ENCODE results near the gene SUSD3.
"Not testable (repeated sequence)": the region's sequence is repeated elsewhere in the genome, so short reads cannot be mapped to it uniquely, and the experiment has no call there.

The SUSD3 gene

DNA sequence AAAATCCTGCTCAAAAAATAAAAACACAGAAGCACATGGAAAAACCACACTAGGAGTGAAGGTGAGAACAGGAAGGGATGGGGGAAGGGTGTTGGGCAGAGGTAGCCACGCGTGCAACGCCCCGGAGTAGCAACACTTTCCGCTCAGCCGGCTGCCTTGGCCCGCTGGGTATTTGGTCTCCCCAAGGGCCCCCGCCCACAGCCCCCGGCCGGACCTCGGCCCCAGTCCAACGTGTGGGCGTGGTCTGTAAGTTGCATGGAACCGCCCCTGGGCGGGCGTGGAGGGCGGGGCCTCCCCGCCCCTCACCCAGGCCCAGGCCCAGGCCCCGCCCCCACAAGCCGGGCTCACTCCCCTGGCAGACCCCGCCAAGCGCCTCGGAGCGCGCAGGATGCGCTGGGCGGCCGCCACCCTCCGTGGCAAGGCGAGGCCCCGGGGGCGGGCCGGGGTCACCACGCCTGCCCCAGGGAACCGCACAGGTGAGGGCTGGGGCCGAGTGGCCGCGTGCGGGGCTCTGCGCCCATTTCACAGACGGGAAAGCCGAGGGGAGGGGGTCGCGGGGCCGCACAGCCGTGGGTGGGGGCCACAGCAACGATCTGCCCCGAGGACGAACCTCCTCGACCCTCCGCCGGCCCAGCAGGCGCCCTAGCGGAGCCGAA, at the start of gene SUSD3:
Gene SUSD3 (plus strand): TSS at position 347 of the 656 bp plus-strand sequence. CDS start 42 bp downstream, at position 389.
- DNase-seq, result peak; percentile 73

DNA sequence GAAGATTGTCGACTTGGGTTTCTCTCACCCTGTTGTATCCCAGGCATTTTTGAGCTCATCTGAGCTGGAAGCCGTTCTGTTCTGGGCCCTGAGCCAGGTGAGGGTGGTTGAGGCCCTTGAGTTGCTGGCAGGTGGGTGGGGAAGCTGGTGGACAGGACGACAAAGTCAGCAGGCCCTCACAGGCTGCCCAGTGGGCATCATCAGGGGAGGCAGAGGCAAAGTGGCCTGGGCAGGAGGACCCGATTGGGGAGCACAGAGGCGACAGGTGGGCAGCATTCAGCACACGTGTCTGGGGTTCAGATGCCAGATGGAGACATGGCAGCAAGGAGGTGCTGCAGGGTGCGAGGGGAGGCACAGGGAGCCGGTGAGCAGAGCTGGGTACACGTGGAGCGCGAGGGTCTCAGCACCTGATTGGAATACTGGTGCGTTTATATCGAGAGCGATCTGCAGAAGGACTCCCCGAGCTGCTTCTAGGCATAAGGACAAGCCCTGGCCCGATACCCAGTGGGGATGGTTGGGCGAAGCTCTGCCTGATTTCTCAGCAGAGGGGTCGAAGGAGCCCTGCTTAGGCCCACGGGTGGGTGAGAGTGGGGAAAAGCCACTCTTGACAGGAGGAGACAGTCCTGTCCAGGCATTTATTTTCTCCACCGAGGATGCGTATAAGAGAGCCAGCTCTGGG, 49.0 kb upstream of the SUSD3 start:
- DNase-seq, result no peak

DNA sequence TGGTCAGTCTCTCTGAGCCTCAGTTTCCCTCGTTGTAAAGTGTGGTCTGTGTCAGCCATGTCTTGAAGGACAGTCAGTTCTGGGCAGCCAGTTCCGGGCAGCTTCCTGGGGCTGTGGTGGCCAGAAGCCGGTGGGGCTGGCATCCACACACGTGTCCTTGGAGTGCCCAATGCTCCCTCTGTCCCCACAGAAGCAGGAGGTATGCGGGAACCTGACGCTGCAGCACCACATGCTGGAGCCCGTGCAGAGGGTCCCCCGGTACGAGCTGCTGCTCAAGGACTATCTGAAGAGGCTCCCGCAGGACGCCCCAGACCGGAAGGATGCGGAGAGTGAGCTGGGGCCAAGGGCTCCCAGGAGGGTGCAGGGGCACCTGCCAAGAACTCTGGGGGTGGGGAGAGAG, 48.4 kb upstream of the SUSD3 start:
- DNase-seq, result no peak

DNA sequence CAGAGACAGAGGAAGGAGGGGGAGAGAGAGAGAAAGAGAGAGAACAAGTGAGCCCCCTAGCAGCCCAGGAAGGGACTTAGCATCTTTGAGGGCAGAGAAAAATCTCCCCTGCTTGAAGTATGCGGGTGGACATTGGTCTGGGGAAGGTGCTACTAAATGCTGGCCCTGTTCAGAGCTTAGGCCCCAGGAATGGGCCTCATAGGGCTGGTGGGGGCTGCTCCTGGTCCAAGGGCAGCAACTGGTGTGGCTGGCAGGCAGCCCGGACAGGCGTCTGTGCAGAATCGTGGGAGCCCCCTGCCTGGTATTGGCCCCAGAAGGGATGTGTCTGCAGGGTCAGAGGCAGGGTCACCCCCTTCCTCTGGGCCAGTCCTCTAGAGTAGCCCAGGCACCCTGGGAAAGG, 47.8 kb upstream of the SUSD3 start:
- no peak for DNase-seq

DNA sequence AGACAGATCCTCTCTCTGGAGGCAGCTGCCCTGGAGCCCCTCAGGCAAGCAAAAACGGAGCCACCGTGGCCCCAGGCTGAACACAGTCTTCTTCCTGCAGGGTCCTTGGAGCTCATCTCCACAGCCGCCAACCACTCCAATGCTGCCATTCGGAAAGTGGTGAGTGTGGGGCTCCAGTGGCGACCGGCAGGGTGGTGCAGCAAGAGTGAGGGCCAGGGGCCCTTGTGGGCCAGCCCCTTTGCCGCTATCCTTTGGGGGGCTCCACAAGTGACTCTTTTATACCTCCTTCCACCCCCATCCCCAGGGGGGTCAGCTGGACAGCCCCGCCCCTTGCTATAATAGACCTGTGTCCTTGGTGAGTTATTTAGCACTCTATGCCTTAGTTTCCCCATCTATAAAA, 47.4 kb upstream of the SUSD3 start:
- no peak for DNase-seq

DNA sequence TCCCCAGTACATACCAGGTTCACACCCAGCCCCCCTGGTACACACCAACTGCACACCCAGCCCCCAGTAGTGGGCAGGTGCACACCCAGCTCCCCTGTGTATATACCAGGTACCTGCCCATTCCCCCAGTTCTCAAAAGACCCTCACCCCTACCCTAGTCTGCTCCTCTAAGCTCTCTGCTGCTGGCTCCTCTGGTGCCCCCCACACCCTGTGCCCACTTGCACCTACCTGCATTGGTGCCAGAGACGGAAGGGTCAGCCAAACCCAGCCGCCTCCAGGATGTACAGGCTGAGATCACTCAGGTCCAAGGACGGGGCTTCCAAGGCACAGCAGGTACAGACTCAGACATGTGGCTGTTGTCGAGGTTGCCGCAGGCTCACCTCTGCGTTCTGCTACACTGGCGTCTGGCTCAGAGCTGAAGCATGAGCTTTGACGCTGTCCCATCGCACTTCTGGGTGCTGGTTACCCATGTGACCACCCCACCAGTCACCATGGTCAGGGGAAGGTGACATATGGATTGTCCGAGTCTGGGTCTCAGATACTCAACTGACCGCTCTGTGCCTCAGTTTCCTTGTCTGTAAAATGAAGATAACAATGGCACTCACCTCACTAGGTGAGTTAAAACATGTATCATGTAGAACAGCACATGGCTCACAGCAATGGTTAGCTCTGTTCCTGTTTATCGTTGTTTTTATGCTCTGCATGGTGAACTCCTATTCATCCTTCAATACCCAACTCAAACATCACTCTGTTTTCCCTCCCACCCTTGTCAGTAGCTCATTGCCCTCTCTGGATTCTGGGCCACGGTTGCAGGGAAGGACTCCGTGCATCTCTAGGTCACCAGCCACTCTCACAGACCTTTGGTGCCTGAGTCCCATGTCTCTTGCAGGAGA, 45.3 kb upstream of the SUSD3 start:
- DNase-seq, result no peak

DNA sequence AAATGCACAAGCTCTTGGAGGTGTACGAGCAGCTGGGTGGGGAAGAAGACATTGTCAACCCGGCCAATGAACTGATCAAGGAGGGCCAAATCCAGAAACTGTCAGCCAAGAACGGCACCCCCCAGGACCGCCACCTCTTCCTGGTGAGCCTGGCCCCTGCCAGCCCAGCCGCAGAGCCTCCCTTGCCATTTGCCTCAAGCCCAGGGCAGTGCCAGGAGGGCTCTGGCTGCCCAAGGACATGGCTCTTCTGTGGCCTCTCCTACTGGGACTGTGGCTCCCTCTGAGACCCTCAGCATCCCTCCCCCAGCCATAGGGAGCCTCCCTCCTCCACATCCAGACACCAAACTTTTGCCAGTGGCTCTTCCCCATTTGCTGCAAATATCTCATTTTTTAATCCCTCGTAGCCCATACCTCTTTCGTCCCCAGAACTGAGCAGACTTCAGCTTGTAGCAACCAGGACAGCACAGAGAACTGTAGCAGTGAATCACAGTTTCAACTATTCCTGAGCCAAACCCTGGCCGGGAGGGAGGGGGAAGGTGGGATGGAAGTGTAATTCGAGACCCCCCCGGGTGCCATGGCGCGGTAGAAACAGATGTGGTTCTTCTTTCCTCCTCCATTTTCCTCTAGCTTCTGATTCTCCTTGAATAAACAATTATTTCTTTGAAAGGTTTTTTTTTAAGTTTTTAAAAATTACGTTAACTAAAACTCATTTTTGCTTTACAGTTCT, 44.5 kb upstream of the SUSD3 start:
- no peak for DNase-seq

DNA sequence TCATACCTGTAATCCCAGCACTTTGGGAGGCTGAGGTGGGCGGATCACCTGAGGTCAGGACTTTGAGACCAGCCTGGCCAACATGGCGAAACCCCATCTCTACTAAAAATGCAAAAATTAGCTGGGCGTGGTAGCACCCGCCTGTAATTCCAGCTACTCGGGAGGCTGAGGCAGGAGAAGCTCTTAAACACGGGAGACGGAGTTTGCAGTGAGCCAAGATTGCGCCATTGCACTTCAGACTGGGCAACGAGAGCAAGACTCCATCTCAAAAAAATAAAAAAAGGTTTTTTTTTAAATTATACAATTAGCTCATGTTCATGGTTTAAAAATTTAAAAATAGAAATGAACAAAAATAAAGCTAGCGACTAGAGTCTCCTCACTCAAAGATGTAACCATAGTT, 43.3 kb upstream of the SUSD3 start:
- not testable (repeated sequence) for DNase-seq

DNA sequence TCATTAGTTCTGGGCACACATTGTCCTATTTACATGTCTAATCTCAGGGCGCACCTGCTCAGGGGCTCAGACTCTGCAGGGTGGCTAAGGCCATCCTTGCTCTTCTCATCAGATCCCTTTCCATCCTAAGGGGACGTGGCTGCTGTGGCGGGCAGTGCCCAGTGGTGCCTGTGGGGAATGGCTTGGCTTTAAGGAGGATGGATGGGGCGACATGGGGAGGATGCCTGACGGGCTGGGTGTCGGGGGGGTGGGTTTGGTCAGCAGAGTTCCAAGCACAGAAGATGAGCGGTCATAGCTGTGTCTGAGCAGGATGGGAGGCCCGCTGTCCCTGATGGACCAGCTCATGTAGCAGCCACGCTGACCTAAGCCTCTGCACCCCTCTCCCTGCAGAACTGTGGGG, 40.9 kb upstream of the SUSD3 start:
- DNase-seq, result no peak

DNA sequence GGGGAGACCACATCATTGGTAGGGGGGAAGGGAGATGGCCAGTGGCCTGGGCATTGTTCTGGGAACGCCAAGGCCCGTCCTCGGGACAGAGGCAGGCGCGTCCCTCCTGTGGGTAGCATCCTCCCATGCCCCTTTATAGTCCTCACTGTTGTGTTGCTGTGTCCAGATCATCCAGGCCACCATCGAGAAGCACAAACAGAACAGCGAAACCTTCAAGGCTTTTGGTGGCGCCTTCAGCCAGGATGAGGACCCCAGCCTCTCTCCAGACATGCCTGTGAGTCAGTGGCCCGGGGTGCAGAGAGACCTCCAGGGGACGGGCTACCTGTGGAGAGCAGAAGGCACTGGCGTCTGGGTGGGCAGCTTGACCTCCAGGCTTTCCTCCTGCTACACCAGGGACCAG, 38.4 kb upstream of the SUSD3 start:
- no peak for DNase-seq

DNA sequence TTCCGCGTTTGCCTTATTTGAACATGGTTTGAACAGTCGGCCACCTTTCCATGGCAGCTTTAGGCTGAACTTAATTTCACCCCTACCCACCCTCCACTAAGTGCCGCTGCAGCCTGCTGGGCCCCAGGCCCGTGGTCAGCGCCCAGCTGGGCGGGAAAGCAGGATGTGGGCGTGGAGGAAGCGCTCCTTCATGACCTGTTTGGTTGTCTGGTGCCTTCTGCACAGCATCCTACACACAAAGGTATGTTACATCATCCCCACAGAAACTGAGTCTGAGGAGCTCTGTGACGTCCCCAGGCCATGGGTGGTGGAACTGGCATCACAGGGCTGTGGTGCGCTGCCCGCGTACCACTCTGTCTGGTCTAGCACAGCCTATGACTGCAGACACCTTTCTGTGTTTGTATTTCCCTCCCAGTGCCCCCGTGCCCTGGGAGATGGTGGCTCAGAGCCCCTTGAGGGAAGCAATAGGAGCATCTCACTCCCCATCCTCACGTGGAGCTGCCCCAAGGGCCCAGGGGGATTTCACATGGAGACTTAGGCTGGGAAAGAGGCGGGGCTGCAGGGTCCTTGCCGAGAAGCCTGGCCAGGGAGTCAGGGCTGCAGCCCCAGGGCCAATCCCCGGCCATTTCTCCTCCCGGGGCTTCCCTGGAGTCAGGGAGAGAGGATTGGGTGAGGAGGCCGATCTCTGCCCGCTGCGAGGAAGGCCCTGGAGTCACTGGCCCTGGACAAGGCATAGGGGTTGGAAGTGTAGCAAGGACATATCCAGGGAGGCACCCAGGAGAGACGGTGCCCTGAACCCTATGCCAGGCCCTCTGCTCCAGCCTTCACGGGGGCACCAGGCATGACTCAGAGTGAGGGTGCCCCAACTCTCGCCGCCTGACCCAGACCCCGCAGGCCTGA, 37.5 kb upstream of the SUSD3 start:
- DNase-seq, result peak; percentile 61

DNA sequence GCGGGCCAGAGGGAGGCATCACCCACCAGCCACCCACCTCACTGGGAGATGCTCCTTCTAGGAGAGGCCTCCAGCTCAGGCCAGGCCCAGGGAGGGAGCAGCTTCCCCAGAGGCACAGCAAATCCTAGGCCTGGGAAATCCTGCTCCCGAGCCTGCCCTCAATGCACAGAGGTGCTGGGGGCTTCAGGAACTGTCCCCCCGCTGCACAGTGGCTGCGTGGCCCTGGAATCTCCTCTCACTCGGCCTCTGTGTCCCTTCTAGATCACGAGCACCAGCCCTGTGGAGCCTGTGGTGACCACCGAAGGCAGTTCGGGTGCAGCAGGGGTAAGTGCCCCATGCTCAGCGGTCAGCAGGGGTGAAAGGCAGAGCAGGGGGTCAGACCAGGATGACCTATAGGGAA, 36.4 kb upstream of the SUSD3 start:
- DNase-seq, result no peak

DNA sequence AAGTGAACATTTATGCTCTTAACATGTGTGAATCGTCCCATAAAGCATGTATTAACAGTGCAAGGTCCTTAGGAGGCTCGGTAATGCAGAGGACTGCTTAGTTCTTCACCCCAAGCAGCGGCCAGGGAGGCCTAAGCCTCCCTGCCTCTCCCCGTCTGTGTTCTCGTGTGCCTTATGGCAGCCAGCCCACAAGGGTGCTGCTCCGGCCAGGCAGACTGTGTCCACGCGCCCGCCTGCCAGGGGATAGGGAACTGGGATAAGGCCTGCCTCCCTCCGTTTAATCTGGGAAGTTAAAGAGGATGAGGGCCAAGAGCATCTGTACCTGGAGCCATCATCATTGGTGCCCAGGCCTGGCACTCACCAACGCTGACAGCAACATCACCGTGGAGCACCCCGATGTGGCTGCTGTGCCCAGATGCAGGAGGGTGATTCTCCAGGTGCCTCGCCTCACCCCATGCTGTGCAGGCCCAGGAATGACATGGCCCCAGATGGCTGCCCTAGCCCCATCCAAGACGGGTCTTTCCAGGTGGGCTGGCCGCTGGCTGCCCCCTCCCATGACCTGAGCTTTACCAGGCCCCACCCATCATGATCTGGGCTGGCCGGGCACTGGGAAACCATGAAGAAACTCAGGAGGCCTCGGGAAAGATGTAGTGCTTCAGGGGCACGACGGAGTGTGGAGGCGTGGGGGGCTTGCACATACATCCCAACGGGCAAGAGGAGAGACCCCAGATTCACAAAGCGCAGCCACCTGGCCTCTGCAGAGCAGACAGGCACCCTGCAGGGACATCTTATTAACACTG, 35.6 kb upstream of the SUSD3 start:
- no peak for DNase-seq

DNA sequence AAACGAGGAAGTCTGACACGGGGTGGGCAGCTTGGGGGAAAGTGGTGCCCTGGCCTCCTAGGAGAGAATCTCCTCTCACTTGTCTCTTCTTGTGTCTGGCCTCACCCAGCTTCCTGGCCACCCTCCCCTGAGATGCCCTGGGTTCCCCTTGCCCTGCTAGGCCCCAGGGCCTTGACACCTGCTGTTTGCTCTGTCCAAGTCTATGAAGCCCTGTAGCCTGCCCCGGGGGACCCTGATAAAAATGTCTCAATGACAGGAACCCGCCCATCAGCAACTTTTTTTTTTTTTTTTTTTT, 35.0 kb upstream of the SUSD3 start:
- no peak for DNase-seq

DNA sequence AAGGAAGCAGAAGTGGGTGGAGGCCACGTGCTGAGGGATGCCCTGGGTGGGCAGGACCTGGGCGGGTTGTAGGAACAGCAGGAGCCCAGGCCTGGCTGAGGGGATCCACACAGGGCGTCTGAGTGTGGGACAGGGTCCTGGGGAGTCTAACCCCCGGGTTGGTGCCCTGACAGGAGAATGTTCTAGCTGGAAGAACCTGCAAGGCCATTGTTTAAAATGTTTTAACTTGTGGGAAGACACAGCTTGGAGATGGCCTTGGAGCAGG, 33.9 kb upstream of the SUSD3 start:
- no peak for DNase-seq

DNA sequence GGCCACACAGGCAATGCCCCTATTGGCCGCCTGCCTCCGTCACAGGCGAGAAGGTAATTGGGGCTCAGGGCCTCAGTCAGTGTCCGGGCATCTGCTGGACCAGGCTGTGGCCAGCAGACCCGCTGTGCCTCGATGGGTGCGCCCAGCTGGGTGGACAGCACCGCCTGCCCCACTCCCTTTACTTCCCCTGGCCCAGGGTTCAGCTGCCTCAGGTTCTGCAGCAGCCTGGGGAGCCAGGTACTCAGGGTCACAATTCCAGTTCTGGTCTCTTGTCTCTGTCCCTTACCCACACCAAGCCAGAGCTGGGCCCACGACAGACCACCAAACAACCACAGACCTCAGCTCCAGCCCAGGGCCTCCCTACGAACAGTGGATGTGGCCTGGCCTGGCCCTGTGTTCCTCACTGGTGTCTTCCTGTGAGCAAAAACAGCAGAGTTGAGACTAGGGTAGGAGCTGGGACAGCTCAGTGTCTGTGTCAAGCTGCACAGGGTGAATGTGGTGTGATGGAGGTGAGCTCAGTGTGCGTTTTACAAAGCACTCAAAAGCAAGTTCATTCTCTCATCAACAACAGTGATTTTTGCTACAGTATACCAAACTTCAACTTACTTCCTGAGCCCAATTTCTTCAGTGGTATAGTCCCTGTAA, 33.4 kb upstream of the SUSD3 start:
- DNase-seq, result peak; percentile 26

DNA sequence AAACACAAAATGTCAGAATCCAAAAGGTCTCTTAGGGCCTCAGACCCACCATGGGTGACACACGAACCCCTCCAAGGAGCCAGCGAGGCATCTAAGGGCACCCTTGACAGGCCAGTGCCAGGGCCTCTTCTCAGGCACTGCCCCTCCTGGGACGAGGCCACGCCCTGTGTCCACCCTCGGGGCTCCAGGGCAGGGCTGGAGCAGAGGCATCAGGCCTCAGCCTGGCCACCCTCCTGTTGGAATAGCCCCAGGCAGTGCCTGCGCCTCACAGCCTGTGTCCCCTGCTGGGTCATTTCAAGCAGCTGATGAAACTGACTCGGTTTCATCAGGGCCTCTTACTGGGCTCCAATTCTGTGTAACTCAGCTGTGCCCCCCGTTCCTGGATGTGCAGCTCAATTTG, 32.8 kb upstream of the SUSD3 start:
- DNase-seq, result no peak

DNA sequence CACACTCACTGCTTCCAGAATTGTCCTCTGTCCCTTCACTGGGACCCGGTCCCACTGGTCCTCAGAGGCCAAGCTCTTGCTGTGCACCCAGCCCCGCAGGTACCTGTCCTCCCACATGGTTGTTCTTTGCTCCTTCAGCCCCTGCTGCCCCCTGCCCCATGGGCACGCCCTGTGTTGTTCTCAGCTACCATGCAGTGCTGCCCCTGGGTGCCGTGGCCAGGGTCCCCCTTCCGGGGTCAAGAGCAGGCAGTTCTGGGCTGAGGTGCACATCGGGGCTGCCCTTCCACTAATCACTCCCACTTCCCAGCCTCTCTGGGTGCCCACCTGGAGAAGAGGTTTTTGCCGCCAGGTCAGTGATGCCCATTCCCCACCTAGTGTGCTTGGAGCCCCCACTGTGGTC, 31.9 kb upstream of the SUSD3 start:
- DNase-seq, result no peak

DNA sequence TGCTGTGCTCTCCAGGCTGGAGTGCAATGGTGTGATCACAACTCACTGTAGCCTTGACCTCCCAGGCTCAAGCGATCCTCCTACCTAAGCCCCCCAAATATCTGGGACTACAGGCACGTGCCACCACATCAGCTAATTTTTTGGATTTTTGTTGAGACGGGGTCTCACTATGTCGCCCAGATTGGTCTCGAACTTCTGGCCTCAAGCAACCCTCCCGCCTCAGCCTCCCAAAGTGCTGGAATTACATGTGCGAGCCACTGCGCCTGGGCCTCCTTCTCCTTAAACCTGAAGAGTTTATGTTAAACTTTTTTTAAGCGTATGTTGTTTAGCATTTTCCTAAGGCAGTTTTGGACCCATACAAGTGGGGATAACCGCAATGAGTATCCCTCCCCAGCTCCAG, 30.8 kb upstream of the SUSD3 start:
- no peak for DNase-seq

DNA sequence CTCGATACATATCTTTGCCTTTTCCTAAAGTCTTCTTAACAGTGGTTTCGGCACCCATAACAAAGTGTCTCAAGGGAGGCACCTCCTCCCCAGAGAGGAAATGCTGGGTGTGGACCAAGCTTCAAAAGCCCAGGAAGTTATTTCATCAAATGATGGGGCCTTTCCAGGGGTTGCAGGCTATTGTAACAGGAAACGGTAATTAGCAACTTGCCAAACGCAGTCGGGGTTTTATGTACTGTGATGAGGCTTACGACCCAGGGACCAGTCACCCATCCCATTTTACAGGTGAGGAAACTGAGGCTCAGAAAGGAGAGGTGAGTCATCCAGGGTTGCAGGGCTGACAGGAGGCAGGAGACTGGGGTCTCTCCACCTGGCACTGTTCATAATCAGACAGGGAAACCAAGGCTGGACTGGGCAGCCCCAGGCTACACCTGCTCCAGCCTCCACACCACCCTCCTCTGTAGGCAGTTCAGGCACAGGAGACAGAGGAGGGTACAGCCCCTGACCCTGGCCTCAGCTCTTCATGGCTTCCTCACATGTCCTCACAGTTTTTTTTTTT, 30.0 kb upstream of the SUSD3 start:
- peak; percentile 90 for DNase-seq
